ENCODE measurements around the gene TLCD1. TPM values are rescaled to one million over a fixed set of nuclear protein-coding genes. Genes with fewer than 3 reads are reported as not detected.

The TLCD1 gene
- 2.0 and 3.8 TPM in 2 replicates for total RNA-seq

GRCh38 chr17:28726226-28726626 is at the start of gene TLCD1:
Gene TLCD1, minus strand, starts transcription at chr17:28726233. Its CDS starts 136 bp downstream, at chr17:28726097.

DNA sequence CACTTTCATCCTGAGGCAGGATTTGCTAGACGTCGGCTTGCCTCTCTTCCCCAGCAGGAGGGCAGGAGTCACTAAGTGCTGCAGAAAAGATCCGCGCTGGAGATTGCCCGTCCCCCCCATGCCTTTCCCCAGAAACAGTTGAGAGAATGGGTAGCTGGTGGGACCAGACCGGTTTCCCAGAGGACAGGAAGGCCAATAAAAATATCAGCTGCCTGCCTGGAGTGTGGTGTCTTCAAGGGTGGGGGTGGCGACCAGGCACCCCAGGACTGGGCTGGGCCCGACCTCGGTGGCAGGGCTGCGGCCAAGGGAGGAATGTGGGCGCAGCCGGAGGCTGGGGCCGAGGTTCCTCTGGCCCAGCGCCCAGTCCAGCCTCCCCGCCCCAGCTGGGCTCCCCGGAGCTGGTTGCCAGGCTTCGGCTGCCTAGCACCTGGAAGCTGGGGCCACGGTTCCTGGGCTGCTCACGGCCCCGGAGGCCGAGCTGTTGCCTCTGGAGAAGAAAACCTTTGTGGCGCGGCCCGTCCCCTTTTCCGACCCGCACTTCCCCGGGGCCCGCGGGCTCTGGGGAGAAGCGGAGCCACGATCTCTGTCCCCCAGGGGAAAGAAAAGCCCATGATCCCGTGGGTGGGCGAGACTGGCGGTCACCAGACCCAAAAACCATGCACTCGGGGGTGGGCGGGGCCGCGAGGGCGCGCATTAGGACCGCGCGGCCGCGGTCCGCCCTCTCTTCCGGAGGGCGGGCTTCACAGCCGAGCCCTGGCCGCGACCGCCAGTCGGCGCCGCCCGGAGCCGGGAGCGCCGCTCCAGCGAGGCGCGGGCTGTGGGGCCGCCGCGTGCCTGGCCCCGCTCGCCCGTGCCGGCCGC is 17.4 kb upstream of the TLCD1 start, which contains the start of gene TRAF4:
TRAF4 (plus strand) TSS at position 769 of the 861 bp plus-strand sequence. CDS start 102 bp downstream, outside the sequence.

DNA sequence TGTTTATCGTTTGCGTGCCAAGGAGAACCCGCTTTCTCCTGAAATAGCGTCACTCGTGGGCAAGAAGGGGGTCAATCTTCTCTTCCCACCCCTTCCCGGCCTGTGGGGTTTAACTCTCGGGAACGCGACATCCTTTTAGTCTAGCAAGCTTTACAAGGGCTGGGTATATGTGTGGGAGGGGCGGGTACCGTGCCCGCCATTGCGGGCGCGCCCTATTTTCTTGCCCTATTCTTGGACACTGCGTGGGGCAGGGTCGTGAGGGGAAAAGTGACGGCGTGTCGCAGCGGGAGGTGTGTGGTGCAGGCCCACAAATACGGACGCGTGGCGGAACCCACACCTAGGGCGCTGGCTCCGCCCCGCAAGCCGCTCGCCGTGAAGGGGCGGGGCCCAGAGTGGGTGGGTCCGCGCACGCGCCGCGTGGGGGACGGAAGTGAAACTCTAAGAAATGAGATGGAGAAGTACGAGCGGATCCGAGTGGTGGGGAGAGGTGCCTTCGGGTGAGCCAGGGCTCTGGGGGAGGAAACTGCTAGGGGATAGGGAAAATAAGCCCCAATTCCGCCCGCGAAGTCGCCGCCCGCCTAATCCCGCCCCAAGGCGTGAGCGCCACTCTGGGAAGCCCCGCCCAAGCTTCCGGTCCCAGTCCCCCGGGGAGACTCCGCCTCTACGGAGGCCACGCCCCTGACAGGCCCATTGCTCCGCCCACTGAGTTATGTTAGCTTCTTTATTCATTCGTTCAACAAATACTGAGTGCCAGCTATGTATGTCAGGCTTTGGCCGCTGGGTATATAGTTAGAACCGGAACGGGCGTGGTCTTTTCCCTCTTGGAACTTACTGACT is 2.5 kb upstream of the TLCD1 start, which contains the start of gene NEK8:
NEK8 (plus strand) TSS at position 425 of the 837 bp plus-strand sequence; CDS start at position 451, 26 bp downstream.

GRCh38 chr17:28717578-28718332 is 8.3 kb downstream of the TLCD1 start, which contains the start of gene RAB34:
Gene RAB34, minus strand, starts transcription at chr17:28717868. Its CDS starts 602 bp downstream, at chr17:28717266.

DNA sequence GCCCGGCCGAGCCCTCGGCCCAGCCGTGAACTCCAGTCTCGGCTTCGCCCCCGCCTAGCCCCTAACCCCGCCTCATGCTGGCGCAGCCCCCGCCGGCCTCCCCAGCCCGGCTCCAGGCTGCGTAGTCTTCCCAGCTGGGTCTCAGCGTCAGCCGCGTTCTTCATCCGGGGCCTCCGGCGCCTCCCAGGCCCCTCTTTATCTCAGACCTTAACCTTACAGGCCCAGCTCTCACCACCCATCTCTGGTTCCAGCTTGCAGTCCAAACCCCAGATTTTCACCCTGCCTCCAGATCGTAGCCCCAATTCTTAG is 14.4 kb downstream of the TLCD1 start, which contains the start of gene PROCA1:
PROCA1 (minus strand) TSS at position 166 of the 309 bp plus-strand sequence. CDS start 228 bp downstream, outside the sequence.

Other genes starting within 250 kb of the TLCD1 start
- under 0.01 TPM in 1 of 2 replicates, not detected in the other for gene FOXN1, start 219.9 kb downstream of the TLCD1 start, total RNA-seq
- 14.1 and 23.4 TPM in 2 replicates for gene UNC119, start 173.6 kb downstream of the TLCD1 start, total RNA-seq
- 31.2 and 47.4 TPM in 2 replicates for gene PIGS, start 154.7 kb downstream of the TLCD1 start, total RNA-seq
- 56.9 and 110 TPM in 2 replicates for gene ALDOC, start 149.3 kb downstream of the TLCD1 start, total RNA-seq
- 30.0 and 101 TPM in 2 replicates for gene SPAG5, start 127.2 kb downstream of the TLCD1 start, total RNA-seq
- gene RSKR, start 112.0 kb downstream of the TLCD1 start, total RNA-seq, result 8.1 and 8.9 TPM in 2 replicates
- gene BLTP2, start 81.1 kb downstream of the TLCD1 start, total RNA-seq, result 144 and 149 TPM in 2 replicates
- 42.5 and 44.0 TPM in 2 replicates for gene SDF2, start 64.3 kb downstream of the TLCD1 start, total RNA-seq
- gene SUPT6H, start 64.0 kb downstream of the TLCD1 start, total RNA-seq, result 53.9 and 56.0 TPM in 2 replicates
- 1.7 and 1.8 TPM in 2 replicates for gene PROCA1, start 14.3 kb downstream of the TLCD1 start, total RNA-seq
- gene RAB34, start 8.4 kb downstream of the TLCD1 start, total RNA-seq, result 172 and 176 TPM in 2 replicates
- gene RPL23A, start 6.2 kb downstream of the TLCD1 start, total RNA-seq, result 638 and 677 TPM in 2 replicates
- gene NEK8, start 2.6 kb upstream of the TLCD1 start, total RNA-seq, result 3.0 and 3.5 TPM in 2 replicates
- gene TRAF4, start 17.8 kb upstream of the TLCD1 start, total RNA-seq, result 13.4 and 30.5 TPM in 2 replicates
- 1.8 and 2.0 TPM in 2 replicates for gene FAM222B, start 116.6 kb upstream of the TLCD1 start, total RNA-seq
- gene ERAL1, start 128.8 kb upstream of the TLCD1 start, total RNA-seq, result 24.2 and 29.1 TPM in 2 replicates
- 37.2 and 43.0 TPM in 2 replicates for gene FLOT2, start 171.5 kb upstream of the TLCD1 start, total RNA-seq
- 6.5 and 8.0 TPM in 2 replicates for gene DHRS13, start 176.8 kb upstream of the TLCD1 start, total RNA-seq
- gene PHF12, start 225.3 kb upstream of the TLCD1 start, total RNA-seq, result 12.8 and 18.6 TPM in 2 replicates